WTC11 (cell line): ENCODE results near the gene UGT1A1.

Experiments
- CBFB ChIP-seq: sonication (generic); formaldehyde crosslinking; IDR thresholded peaks from 2 replicates; pipeline ENCODE4 v1.8.1; 2022; ENCODE audit warnings: mild to moderate bottlenecking, low read depth, missing genetic modification reagents
- ELF4 ChIP-seq: sonication (generic); formaldehyde crosslinking; IDR thresholded peaks from 2 replicates; pipeline ENCODE4 v1.8.1; 2022; ENCODE audit warnings: low read depth, mild to moderate bottlenecking, moderate library complexity, missing genetic modification reagents
- GABPB1 ChIP-seq: sonication (generic); formaldehyde crosslinking; IDR thresholded peaks from 2 replicates; pipeline ENCODE4 v1.8.1; 2023; ENCODE audit warnings: mild to moderate bottlenecking, missing genetic modification reagents
- JUN ChIP-seq: sonication (generic); formaldehyde crosslinking; IDR thresholded peaks from 2 replicates; pipeline ENCODE4 v1.8.0; 2023; ENCODE audit warnings: mild to moderate bottlenecking, missing genetic modification reagents
- NR2C2 ChIP-seq: sonication (generic); formaldehyde crosslinking; IDR thresholded peaks from 2 replicates; pipeline ENCODE4 v1.8.0; 2022; ENCODE audit warnings: mild to moderate bottlenecking, missing genetic modification reagents
- SP1 ChIP-seq: sonication (generic); formaldehyde crosslinking; conservative IDR thresholded peaks from 2 replicates; pipeline ENCODE4 v1.8.1; 2022; ENCODE audit warnings: missing genetic modification reagents
- TEAD4 ChIP-seq: sonication (generic); formaldehyde crosslinking; IDR thresholded peaks from 2 replicates; pipeline ENCODE4 v1.8.0; 2022; ENCODE audit warnings: mild to moderate bottlenecking, missing genetic modification reagents
- TF ChIP-seq, protein P1 (sequence below): sonication (generic); formaldehyde crosslinking; IDR thresholded peaks from 2 replicates; pipeline ENCODE4 v1.8.1; 2023; ENCODE audit warnings: mild to moderate bottlenecking, missing genetic modification reagents, borderline replicate concordance
- TF ChIP-seq, protein P2 (sequence below): fragments of 200-600 bp; IDR thresholded peaks from 2 replicates; pipeline ENCODE4 v1.8.0; 2022; ENCODE audit warnings: antibody characterized with exemption
- TF ChIP-seq, protein P3 (sequence below): sonication (generic); formaldehyde crosslinking; IDR thresholded peaks from 2 replicates; pipeline ENCODE4 v1.8.1; 2022; ENCODE audit warnings: missing genetic modification reagents, borderline replicate concordance
- TF ChIP-seq, protein P4 (sequence below): sonication (generic); formaldehyde crosslinking; IDR thresholded peaks from 2 replicates; pipeline ENCODE4 v1.8.0; 2022; ENCODE audit warnings: mild to moderate bottlenecking, missing genetic modification reagents

DNA sequence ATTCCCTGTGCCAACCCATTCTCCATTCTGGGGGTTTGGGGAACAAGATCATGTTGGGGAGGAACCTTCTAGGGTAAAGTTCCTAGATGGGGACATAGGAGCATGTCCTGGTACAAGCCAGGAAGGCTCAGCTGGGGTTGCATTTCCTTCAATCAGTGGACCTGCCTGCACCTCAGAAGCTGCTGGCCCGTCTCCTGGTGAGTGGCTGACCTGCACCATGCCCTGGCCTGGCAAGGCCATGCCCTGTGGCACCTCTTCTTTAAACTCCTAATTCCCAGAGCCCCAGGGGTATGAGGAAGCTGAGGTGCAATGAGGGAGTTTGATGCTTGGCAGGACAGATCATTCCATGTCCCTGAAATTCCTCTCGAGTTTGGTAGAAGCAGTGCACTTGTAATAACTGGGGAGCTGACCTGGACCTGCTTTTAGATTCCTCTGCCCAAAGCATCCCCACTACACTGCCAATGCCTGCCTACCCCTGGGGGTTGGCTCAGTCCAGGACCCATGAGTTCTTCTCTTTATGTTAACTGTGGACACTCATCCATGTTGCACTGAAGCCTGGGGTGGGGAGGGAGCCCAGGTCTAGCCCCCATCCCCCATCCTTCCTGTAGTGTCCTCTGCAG is 43.3 kb downstream of the UGT1A1 start:
- TF ChIP-seq JUN (CRISPR knock-in tag): no peak
- no peak for TF ChIP-seq CBFB (CRISPR knock-in tag)
- TF ChIP-seq GABPB1: no peak
- TF ChIP-seq, protein P1, sequence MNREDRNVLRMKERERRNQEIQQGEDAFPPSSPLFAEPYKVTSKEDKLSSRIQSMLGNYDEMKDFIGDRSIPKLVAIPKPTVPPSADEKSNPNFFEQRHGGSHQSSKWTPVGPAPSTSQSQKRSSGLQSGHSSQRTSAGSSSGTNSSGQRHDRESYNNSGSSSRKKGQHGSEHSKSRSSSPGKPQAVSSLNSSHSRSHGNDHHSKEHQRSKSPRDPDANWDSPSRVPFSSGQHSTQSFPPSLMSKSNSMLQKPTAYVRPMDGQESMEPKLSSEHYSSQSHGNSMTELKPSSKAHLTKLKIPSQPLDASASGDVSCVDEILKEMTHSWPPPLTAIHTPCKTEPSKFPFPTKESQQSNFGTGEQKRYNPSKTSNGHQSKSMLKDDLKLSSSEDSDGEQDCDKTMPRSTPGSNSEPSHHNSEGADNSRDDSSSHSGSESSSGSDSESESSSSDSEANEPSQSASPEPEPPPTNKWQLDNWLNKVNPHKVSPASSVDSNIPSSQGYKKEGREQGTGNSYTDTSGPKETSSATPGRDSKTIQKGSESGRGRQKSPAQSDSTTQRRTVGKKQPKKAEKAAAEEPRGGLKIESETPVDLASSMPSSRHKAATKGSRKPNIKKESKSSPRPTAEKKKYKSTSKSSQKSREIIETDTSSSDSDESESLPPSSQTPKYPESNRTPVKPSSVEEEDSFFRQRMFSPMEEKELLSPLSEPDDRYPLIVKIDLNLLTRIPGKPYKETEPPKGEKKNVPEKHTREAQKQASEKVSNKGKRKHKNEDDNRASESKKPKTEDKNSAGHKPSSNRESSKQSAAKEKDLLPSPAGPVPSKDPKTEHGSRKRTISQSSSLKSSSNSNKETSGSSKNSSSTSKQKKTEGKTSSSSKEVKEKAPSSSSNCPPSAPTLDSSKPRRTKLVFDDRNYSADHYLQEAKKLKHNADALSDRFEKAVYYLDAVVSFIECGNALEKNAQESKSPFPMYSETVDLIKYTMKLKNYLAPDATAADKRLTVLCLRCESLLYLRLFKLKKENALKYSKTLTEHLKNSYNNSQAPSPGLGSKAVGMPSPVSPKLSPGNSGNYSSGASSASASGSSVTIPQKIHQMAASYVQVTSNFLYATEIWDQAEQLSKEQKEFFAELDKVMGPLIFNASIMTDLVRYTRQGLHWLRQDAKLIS (CRISPR knock-in tag): no peak
- TF ChIP-seq, protein P2, sequence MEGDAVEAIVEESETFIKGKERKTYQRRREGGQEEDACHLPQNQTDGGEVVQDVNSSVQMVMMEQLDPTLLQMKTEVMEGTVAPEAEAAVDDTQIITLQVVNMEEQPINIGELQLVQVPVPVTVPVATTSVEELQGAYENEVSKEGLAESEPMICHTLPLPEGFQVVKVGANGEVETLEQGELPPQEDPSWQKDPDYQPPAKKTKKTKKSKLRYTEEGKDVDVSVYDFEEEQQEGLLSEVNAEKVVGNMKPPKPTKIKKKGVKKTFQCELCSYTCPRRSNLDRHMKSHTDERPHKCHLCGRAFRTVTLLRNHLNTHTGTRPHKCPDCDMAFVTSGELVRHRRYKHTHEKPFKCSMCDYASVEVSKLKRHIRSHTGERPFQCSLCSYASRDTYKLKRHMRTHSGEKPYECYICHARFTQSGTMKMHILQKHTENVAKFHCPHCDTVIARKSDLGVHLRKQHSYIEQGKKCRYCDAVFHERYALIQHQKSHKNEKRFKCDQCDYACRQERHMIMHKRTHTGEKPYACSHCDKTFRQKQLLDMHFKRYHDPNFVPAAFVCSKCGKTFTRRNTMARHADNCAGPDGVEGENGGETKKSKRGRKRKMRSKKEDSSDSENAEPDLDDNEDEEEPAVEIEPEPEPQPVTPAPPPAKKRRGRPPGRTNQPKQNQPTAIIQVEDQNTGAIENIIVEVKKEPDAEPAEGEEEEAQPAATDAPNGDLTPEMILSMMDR: no peak
- TF ChIP-seq SP1: no peak
- TF ChIP-seq, protein P3, sequence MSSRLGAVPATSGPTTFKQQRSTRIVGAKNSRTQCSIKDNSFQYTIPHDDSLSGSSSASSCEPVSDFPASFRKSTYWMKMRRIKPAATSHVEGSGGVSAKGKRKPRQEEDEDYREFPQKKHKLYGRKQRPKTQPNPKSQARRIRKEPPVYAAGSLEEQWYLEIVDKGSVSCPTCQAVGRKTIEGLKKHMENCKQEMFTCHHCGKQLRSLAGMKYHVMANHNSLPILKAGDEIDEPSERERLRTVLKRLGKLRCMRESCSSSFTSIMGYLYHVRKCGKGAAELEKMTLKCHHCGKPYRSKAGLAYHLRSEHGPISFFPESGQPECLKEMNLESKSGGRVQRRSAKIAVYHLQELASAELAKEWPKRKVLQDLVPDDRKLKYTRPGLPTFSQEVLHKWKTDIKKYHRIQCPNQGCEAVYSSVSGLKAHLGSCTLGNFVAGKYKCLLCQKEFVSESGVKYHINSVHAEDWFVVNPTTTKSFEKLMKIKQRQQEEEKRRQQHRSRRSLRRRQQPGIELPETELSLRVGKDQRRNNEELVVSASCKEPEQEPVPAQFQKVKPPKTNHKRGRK: no peak
- TF ChIP-seq, protein P4, sequence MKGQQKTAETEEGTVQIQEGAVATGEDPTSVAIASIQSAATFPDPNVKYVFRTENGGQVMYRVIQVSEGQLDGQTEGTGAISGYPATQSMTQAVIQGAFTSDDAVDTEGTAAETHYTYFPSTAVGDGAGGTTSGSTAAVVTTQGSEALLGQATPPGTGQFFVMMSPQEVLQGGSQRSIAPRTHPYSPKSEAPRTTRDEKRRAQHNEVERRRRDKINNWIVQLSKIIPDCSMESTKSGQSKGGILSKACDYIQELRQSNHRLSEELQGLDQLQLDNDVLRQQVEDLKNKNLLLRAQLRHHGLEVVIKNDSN (CRISPR knock-in tag): no peak
- no peak for TF ChIP-seq NR2C2
- TF ChIP-seq TEAD4 (CRISPR knock-in tag): no peak
- no peak for TF ChIP-seq ELF4 (CRISPR knock-in tag)
